MCF 10A (cell line): Measurements from ENCODE around the gene ATG16L2. TPM values are rescaled to one million over a fixed set of nuclear protein-coding genes. Genes with fewer than 3 reads are reported as not detected.
A peak's percentile ranks its signal among the peaks of the same experiment; 100 is the strongest.

Experiments used
- BruUV-seq: library from RNA; stranded (reverse); fragments of 400-500 nt; replicated peaks from 2 replicates; lab custom pipeline; 2021; lab: Mats Ljungman, UMichigan
- CTCF ChIA-PET: fragments of 300-600 bp; sonication (Branson Sonifier 250); formaldehyde crosslinking; extraction: SDS; loops from one replicate; lab custom pipeline; 2021; ENCODE audit warnings: antibody characterized with exemption, inconsistent platforms; lab: Yijun Ruan, JAX
- POLR2A ChIA-PET: fragments of 300-600, 350-650 bp; sonication (Branson Sonifier 250); formaldehyde crosslinking; extraction: SDS; loops from one replicate; lab custom pipeline; 2020; ENCODE audit warnings: antibody characterized with exemption, inconsistent platforms; lab: Yijun Ruan, JAX
- DNase-seq: peaks from one replicate; pipeline ENCODE4 v3.0.0-alpha.2; 2018; ENCODE audit not compliant: unreplicated experiment
- H3K27ac Mint-ChIP-seq: one replicate; pipeline ENCODE4 v1.8.0; 2022; ENCODE audit warnings: mild to moderate bottlenecking, low read depth, mixed read lengths; ENCODE audit not compliant: unreplicated experiment
- H3K27me3 Mint-ChIP-seq: one replicate; pipeline ENCODE4 v1.8.0; 2022; ENCODE audit warnings: mixed read lengths; ENCODE audit not compliant: insufficient read depth, unreplicated experiment
- H3K36me3 Mint-ChIP-seq: one replicate; pipeline ENCODE4 v1.8.0; 2022; ENCODE audit warnings: mild to moderate bottlenecking, moderate library complexity, mixed read lengths; ENCODE audit not compliant: insufficient read depth, unreplicated experiment
- H3K4me1 Mint-ChIP-seq: one replicate; pipeline ENCODE4 v1.8.0; 2022; ENCODE audit warnings: mixed read lengths; ENCODE audit not compliant: insufficient read depth, unreplicated experiment
- H3K4me3 Mint-ChIP-seq: one replicate; pipeline ENCODE4 v1.8.0; 2022; ENCODE audit warnings: mild to moderate bottlenecking, moderate library complexity, mixed read lengths; ENCODE audit not compliant: unreplicated experiment
- H3K9me3 Mint-ChIP-seq: one replicate; pipeline ENCODE4 v1.8.0; 2022; ENCODE audit warnings: mixed read lengths; ENCODE audit not compliant: unreplicated experiment
- CTCF ChIP-seq: fragments of 200-600 bp; IDR thresholded peaks from one replicate; pipeline ENCODE4 v1.8.0; 2022; ENCODE audit warnings: antibody characterized with exemption, mild to moderate bottlenecking; ENCODE audit not compliant: unreplicated experiment
- intact Hi-C: fragments of 100-400 bp; cut with micrococcal nuclease; formaldehyde crosslinking; loops from 2 replicates; pipeline ENCODE4 v1.14.1; 2022
- total RNA-seq: library from RNA; stranded (reverse); gene quantifications from 2 replicates; pipeline ENCODE4 v1.2.3, GENCODE V29; 2022

ATG16L2 gene
- total RNA-seq, 1 experiment from 2014 or later: 11.2 TPM

GRCh38 chr11:72782081-72782920 is 31.9 kb upstream of the ATG16L2 start:
- peaks cover 15% of the 10 kb centered on the region for H3K4me1 Mint-ChIP-seq
- no peak for TF ChIP-seq CTCF
- no TSS peak for BruUV-seq
- CTCF ChIA-PET: interaction anchor here (0.6 to 1.9 kb wide), 8 partner anchors 10 to 1439 kb away, joined by 3 to 10 read pairs (median 4); partner anchors contain the start of gene STARD10
- no peaks in the 10 kb centered on the region for H3K27me3 Mint-ChIP-seq
- peak overlapping the region; percentile 57 for H3K4me3 Mint-ChIP-seq
- H3K36me3 Mint-ChIP-seq: peaks cover 5% of the 10 kb centered on the region
- POLR2A ChIA-PET: interaction anchor here (0.6 to 1.3 kb wide), 3 partner anchors 11 to 60 kb away, joined by 3 to 9 read pairs (median 3); partner anchors contain the start of gene STARD10
- DNase-seq: no peak
- H3K9me3 Mint-ChIP-seq: no peaks in the 10 kb centered on the region
- intact Hi-C loops: no loop called here
- no peak overlapping the region for H3K27ac Mint-ChIP-seq

- H3K4me3 Mint-ChIP-seq: no peak overlapping the region
- peaks cover 5% of the 10 kb centered on the region for H3K36me3 Mint-ChIP-seq
- CTCF ChIA-PET: interaction anchor here (0.6 to 1.9 kb wide), 5 partner anchors 9 to 96 kb away, joined by 3 to 10 read pairs (median 5); partner anchors contain the start of gene STARD10
- peaks cover 15% of the 10 kb centered on the region for H3K4me1 Mint-ChIP-seq
- no TSS peak for BruUV-seq
- H3K27ac Mint-ChIP-seq: no peak overlapping the region
- H3K27me3 Mint-ChIP-seq: no peaks in the 10 kb centered on the region
- intact Hi-C loops: no loop called here
- no peak for TF ChIP-seq CTCF
- DNase-seq: no peak
- POLR2A ChIA-PET: interaction anchor here (1.3 kb wide), 1 partner anchor 10 kb away, joined by 9 read pairs; the partner anchor contains the start of gene STARD10
- no peaks in the 10 kb centered on the region for H3K9me3 Mint-ChIP-seq
Observed at GRCh38 chr11:72783144-72783905, 30.9 kb upstream of the ATG16L2 start.

GRCh38 chr11:72784662-72785061 is 29.5 kb upstream of the ATG16L2 start:
- peaks cover 5% of the 10 kb centered on the region for H3K36me3 Mint-ChIP-seq
- no peak for TF ChIP-seq CTCF
- intact Hi-C loops: no loop called here
- DNase-seq: no peak
- H3K4me3 Mint-ChIP-seq: no peak overlapping the region
- H3K4me1 Mint-ChIP-seq: peaks cover 12% of the 10 kb centered on the region
- H3K9me3 Mint-ChIP-seq: no peaks in the 10 kb centered on the region
- CTCF ChIA-PET: interaction anchor here (1.0 to 1.5 kb wide), 2 partner anchors 8 to 10 kb away, joined by 4 read pairs; partner anchors contain the start of gene STARD10
- H3K27ac Mint-ChIP-seq: no peak overlapping the region
- BruUV-seq: no TSS peak
- POLR2A ChIA-PET: no interaction called here
- no peaks in the 10 kb centered on the region for H3K27me3 Mint-ChIP-seq
